ENCODE data around the gene ADARB2. TPM values are rescaled to one million over a fixed set of nuclear protein-coding genes. Genes with fewer than 3 reads are reported as not detected.

Gene ADARB2
- total and polyA plus RNA-seq, 2 experiments from 2014 or later, result not detected

- Histone ChIP-seq H3K27me3 (replicated peaks; ENCODE audit: insufficient read depth) (no peaks in the 10 kb centered on the region), H3K4me1 (ENCODE audit: insufficient read depth) (no peaks in the 10 kb centered on the region), H2AFZ (no peak overlapping the region), H3K4me3 (no peak overlapping the region), H3K9me3 (ENCODE audit: low read depth) (no peaks in the 10 kb centered on the region), H3F3A (ENCODE audit: insufficient read depth) (no peaks in the 10 kb centered on the region), H3K79me2 (ENCODE audit: insufficient read depth) (no peaks in the 10 kb centered on the region), H3K36me3 (ENCODE audit: low read depth) (no peaks in the 10 kb centered on the region), H3K9me2 (ENCODE audit: insufficient read depth) (no peaks in the 10 kb centered on the region), H4K20me1 (ENCODE audit: insufficient read depth) (no peaks in the 10 kb centered on the region), H3K4me2 (ENCODE audit: unreplicated experiment) (no peak overlapping the region), H3K27ac (no peak overlapping the region), H3K9ac (no peak overlapping the region)
- DNase-seq, result no peak
- 44 to 45% methylated on average over 13 to 14 of the region's 14 CpGs for WGBS, 2 experiments (ENCODE audit: low coverage in 1 of 2, low lambda C conversion rate in 2 of 2, missing lambda C conversion rate in 2 of 2)
- in situ Hi-C loops (cut with MboI), result no loop called here
- TF ChIP-seq EZH2 (IDR thresholded peaks at IDR 0.05; ENCODE audit: insufficient read depth, poor library complexity, severe bottlenecking) (no peak), EZH2phosphoT487 (IDR thresholded peaks at IDR 0.05; ENCODE audit: insufficient read depth, low read depth) (no peak)
Measured at GRCh38 chr10:1532636-1533035, 204.7 kb downstream of the ADARB2 start.

DNA sequence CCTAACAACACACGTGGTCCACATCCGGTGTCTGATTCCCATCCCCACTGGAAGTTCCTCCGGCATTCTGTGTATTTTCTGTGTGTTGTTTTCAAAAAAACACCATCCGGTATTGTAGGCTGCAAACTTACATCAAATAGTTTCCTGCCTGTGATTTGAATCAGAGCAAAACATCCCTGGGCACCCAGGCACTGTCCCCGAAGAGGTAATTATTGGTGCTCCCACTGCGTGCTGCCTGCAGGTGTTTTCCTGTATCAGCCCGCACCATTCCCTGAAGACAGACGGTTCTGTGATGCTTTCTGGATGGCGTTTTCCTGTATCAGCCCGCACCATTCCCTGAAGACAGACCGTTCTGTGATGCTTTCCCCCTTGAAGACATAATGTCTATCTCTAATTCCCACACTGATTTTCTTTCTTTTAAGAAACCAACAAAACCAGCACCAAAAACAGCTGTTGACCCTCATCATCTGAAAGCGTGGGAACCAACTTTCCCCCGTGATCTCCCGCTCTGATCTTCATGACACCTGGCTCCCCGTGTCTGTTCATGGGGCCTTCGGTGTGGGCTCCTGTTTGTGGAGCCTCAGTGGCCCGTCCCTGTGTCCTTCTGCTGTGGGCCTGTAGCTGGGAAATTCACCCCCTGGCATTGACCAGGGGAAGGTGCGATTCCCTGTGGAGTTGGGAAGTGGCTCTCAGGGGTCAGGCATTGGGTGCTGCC is 205.3 kb downstream of the ADARB2 start:
- Histone ChIP-seq H2AFZ (no peak overlapping the region), H3K4me1 (ENCODE audit: insufficient read depth) (no peaks in the 10 kb centered on the region), H3K4me3 (no peak overlapping the region), H4K20me1 (ENCODE audit: insufficient read depth) (no peaks in the 10 kb centered on the region), H3K9me2 (ENCODE audit: insufficient read depth) (no peaks in the 10 kb centered on the region), H3K79me2 (ENCODE audit: insufficient read depth) (no peaks in the 10 kb centered on the region), H3K9me3 (ENCODE audit: low read depth) (no peaks in the 10 kb centered on the region), H3K27me3 (replicated peaks; ENCODE audit: insufficient read depth) (no peaks in the 10 kb centered on the region), H3K9ac (no peak overlapping the region), H3K27ac (no peak overlapping the region), H3F3A (ENCODE audit: insufficient read depth) (no peaks in the 10 kb centered on the region), H3K4me2 (ENCODE audit: unreplicated experiment) (no peak overlapping the region), H3K36me3 (ENCODE audit: low read depth) (no peaks in the 10 kb centered on the region)
- no peak for TF ChIP-seq EZH2phosphoT487 (IDR thresholded peaks at IDR 0.05; ENCODE audit: insufficient read depth, low read depth)
- TF ChIP-seq EZH2 (IDR thresholded peaks at IDR 0.05; ENCODE audit: insufficient read depth, poor library complexity, severe bottlenecking), result no peak
- DNase-seq, result no peak
- in situ Hi-C loops (cut with MboI), result no loop called here
- WGBS, 2 experiments (ENCODE audit: low coverage in 1 of 2, low lambda C conversion rate in 2 of 2, missing lambda C conversion rate in 2 of 2), result 25 to 28% methylated on average over 18 of the region's 18 CpGs

DNA sequence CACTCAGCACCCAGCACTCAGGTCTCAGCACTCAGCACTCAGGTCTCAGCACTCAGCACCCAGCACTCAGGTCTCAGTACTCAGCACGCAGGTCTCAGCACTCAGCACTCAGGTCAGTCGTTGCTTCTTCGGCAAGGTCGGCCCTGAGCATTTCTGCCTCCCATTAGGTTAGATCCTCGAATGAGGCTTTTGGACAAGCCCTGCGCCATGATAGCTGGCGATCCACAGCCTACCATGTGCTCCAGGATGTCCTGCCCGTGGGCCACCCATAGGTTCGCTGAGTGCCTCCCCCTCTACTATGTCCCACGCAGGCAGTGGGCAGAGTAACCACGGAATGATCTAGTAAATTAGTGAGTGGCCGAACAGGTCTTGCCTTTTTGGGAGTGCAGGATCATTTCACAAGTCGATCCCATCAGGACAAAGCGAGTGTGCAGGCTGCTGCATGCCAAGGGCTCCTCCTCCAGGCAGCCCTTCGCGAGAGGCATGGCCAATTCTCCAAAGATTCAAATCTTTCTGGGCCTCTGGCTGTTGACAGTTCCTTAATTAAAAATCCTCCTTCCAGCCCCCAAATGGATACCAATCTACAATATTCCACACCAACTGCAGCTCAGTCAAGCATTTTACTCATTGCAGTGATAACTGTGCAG is 206.3 kb downstream of the ADARB2 start:
- H4K20me1 ChIP-seq (ENCODE audit: insufficient read depth), result no peaks in the 10 kb centered on the region
- H3K9me3 ChIP-seq (ENCODE audit: low read depth), result no peaks in the 10 kb centered on the region
- no peak overlapping the region for H3K4me3 ChIP-seq
- no peaks in the 10 kb centered on the region for H3K4me1 ChIP-seq (ENCODE audit: insufficient read depth)
- H3K27me3 ChIP-seq (replicated peaks; ENCODE audit: insufficient read depth), result no peaks in the 10 kb centered on the region
- no peak overlapping the region for H3K9ac ChIP-seq
- TF ChIP-seq EZH2phosphoT487 (IDR thresholded peaks at IDR 0.05; ENCODE audit: insufficient read depth, low read depth) (no peak), EZH2 (IDR thresholded peaks at IDR 0.05; ENCODE audit: insufficient read depth, poor library complexity, severe bottlenecking) (no peak)
- no peaks in the 10 kb centered on the region for H3F3A ChIP-seq (ENCODE audit: insufficient read depth)
- H3K9me2 ChIP-seq (ENCODE audit: insufficient read depth), result no peaks in the 10 kb centered on the region
- H3K4me2 ChIP-seq (ENCODE audit: unreplicated experiment), result no peak overlapping the region
- in situ Hi-C loops (cut with MboI), result no loop called here
- 47% methylated on average over 16 of the region's 16 CpGs for WGBS, 2 experiments (ENCODE audit: low coverage in 1 of 2, low lambda C conversion rate in 2 of 2, missing lambda C conversion rate in 2 of 2)
- H3K36me3 ChIP-seq (ENCODE audit: low read depth), result no peaks in the 10 kb centered on the region
- H3K79me2 ChIP-seq (ENCODE audit: insufficient read depth), result no peaks in the 10 kb centered on the region
- DNase-seq, result no peak
- no peak overlapping the region for H3K27ac ChIP-seq
- H2AFZ ChIP-seq, result no peak overlapping the region

DNA sequence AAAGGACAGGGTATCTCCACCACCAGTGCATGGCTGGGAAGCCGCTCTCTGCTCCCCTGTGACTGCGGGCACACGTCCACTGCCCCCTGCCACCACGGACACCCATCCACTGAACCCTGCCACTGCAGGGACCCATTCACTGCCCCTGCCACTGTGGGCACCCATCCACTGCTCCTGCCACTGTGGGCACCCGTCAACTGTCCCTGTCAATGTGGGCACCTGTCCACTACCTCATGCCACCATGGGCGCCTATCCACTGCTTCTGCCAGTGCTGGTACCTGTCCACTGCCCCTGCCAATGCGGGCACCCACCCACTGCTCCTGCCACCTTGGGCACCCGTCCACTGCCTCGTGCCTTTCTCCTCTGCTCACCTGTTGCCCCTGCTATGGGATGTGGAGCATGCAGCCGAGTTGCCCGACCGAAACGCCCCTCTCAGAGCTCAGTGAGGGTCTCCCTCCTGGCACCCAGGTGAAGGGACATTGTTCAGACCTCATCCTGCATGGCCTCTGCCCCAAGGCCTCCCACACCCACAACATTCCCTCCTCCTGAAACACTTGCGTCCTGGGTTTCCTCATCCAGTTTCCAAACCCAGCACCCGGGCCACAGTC is 207.4 kb downstream of the ADARB2 start:
- Histone ChIP-seq H3K9ac (no peak overlapping the region), H3K4me2 (ENCODE audit: unreplicated experiment) (no peak overlapping the region), H3K79me2 (ENCODE audit: insufficient read depth) (no peaks in the 10 kb centered on the region), H3K27me3 (replicated peaks; ENCODE audit: insufficient read depth) (no peaks in the 10 kb centered on the region), H3K9me3 (ENCODE audit: low read depth) (no peaks in the 10 kb centered on the region), H3F3A (ENCODE audit: insufficient read depth) (no peaks in the 10 kb centered on the region), H4K20me1 (ENCODE audit: insufficient read depth) (no peaks in the 10 kb centered on the region), H3K36me3 (ENCODE audit: low read depth) (no peaks in the 10 kb centered on the region), H3K4me1 (ENCODE audit: insufficient read depth) (no peaks in the 10 kb centered on the region), H3K9me2 (ENCODE audit: insufficient read depth) (no peaks in the 10 kb centered on the region), H3K27ac (no peak overlapping the region), H3K4me3 (no peak overlapping the region), H2AFZ (no peak overlapping the region)
- TF ChIP-seq EZH2 (IDR thresholded peaks at IDR 0.05; ENCODE audit: insufficient read depth, poor library complexity, severe bottlenecking) (no peak), EZH2phosphoT487 (IDR thresholded peaks at IDR 0.05; ENCODE audit: insufficient read depth, low read depth) (no peak)
- no peak for DNase-seq
- in situ Hi-C loops (cut with MboI), result no loop called here
- WGBS, 2 experiments (ENCODE audit: low coverage in 1 of 2, low lambda C conversion rate in 2 of 2, missing lambda C conversion rate in 2 of 2), result 47% methylated on average over 15 of the region's 15 CpGs
